ENCODE data around the gene CHL1.

DNA sequence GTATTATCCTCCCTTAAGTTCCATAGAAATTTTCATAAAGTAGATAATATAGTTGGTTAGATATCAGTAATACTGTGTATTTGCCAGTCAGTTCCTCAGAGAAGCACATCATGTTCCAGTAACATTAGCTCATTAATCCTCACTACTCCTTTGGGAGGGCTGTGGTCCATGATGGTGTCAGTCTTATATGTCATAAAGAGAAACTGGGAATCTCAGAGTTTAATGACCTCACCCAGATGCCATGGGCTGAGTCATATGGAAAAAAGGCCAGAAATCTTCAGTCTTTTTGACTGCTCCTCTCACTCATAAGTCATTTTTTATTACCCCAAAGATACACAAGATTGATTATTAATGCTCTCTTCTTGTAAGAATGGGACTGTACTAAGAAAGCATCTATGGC, 188.6 kb downstream of the CHL1 start:
- TF ChIP-seq, protein P1, sequence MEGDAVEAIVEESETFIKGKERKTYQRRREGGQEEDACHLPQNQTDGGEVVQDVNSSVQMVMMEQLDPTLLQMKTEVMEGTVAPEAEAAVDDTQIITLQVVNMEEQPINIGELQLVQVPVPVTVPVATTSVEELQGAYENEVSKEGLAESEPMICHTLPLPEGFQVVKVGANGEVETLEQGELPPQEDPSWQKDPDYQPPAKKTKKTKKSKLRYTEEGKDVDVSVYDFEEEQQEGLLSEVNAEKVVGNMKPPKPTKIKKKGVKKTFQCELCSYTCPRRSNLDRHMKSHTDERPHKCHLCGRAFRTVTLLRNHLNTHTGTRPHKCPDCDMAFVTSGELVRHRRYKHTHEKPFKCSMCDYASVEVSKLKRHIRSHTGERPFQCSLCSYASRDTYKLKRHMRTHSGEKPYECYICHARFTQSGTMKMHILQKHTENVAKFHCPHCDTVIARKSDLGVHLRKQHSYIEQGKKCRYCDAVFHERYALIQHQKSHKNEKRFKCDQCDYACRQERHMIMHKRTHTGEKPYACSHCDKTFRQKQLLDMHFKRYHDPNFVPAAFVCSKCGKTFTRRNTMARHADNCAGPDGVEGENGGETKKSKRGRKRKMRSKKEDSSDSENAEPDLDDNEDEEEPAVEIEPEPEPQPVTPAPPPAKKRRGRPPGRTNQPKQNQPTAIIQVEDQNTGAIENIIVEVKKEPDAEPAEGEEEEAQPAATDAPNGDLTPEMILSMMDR (IDR thresholded peaks at IDR 0.05): no peak
- TF ChIP-seq POLR2A (IDR thresholded peaks at IDR 0.05): no peak
